Daoy (cell line): ENCODE data around the gene RNASE3. TPM values are rescaled to one million over a fixed set of nuclear protein-coding genes. Genes with fewer than 3 reads are reported as not detected.
A peak's percentile ranks its signal among the peaks of the same experiment; 100 is the strongest.
"Not testable (repeated sequence)": the region's sequence is repeated elsewhere in the genome, so short reads cannot be mapped to it uniquely, and the experiment has no call there.

Experiments
- DNase-seq: peaks from one replicate; pipeline ENCODE4 v3.0.0-alpha.2; 2015; ENCODE audit warnings: low read depth
- total RNA-seq: library from RNA; depleted of rRNA; stranded (reverse); fragments of >200 nt; shearing (Covaris generic); gene quantifications from 2 replicates; pipeline ENCODE4 v1.2.3, GENCODE V29; 2014; rRNA removed

Gene RNASE3
- total RNA-seq = not detected in 2 replicates

- not testable (repeated sequence) for DNase-seq
Measured at GRCh38 chr14:20891126-20891825, at the start of gene RNASE3. Gene RNASE3 (plus strand): TSS chr14:20891385. CDS start chr14:20891687, 302 bp downstream.

- DNase-seq = no peak
Measured at GRCh38 chr14:20846560-20846959, 44.6 kb upstream of the RNASE3 start.

- peak; percentile 89 for DNase-seq
Measured at GRCh38 chr14:20848316-20848954, 42.8 kb upstream of the RNASE3 start.

GRCh38 chr14:20848955-20849570 is 42.1 kb upstream of the RNASE3 start:
- DNase-seq = no peak

- DNase-seq = no peak
Measured at GRCh38 chr14:20853042-20853441, 38.1 kb upstream of the RNASE3 start.

GRCh38 chr14:20855652-20856291 is 35.4 kb upstream of the RNASE3 start:
- DNase-seq = peak; percentile 79

GRCh38 chr14:20857207-20857606 is 34.0 kb upstream of the RNASE3 start:
- no peak for DNase-seq

GRCh38 chr14:20857630-20858261 is 33.4 kb upstream of the RNASE3 start:
- DNase-seq = peak; percentile 50

GRCh38 chr14:20866194-20866593 is 25.0 kb upstream of the RNASE3 start:
- DNase-seq = no peak

- no peak for DNase-seq
Measured at GRCh38 chr14:20866963-20867362, 24.2 kb upstream of the RNASE3 start.

GRCh38 chr14:20873370-20874177 is 17.6 kb upstream of the RNASE3 start:
- DNase-seq = peak; percentile 94

GRCh38 chr14:20877016-20877415 is 14.2 kb upstream of the RNASE3 start:
- DNase-seq = no peak

- no peak for DNase-seq
Measured at GRCh38 chr14:20878695-20879094, 12.5 kb upstream of the RNASE3 start.

GRCh38 chr14:20881229-20881628 is 10.0 kb upstream of the RNASE3 start:
- not testable (repeated sequence) for DNase-seq

GRCh38 chr14:20882787-20883186 is 8.4 kb upstream of the RNASE3 start:
- not testable (repeated sequence) for DNase-seq

- not testable (repeated sequence) for DNase-seq
Measured at GRCh38 chr14:20888411-20888810, 2.8 kb upstream of the RNASE3 start.

GRCh38 chr14:20895322-20895721 is 4.1 kb downstream of the RNASE3 start:
- DNase-seq = not testable (repeated sequence)

GRCh38 chr14:20904393-20905029 is 13.3 kb downstream of the RNASE3 start:
- DNase-seq = no peak

GRCh38 chr14:20905676-20906075 is 14.5 kb downstream of the RNASE3 start:
- DNase-seq = no peak

- no peak for DNase-seq
Measured at GRCh38 chr14:20907214-20907613, 16.0 kb downstream of the RNASE3 start.
